HCT116 (cell line): ENCODE data around the gene BRD9. TPM values are rescaled to one million over a fixed set of nuclear protein-coding genes. Genes with fewer than 3 reads are reported as not detected.

Experiments used
- ATAC-seq: fragments of 200-7000 bp; cut with Tn5 transposase; 2 replicates; pipeline ENCODE4 v1.9.1; 2020; ENCODE audit warnings: mild to moderate bottlenecking, moderate library complexity
- BruUV-seq: library from RNA; stranded (reverse); fragments of 400-500 nt; replicated peaks from 2 replicates; lab custom pipeline; 2021; lab: Mats Ljungman, UMichigan
- CTCF ChIA-PET: fragments of 300-600 bp; sonication (Branson Sonifier 250); formaldehyde crosslinking; loops from one replicate; lab custom pipeline; 2021; ENCODE audit warnings: antibody characterized with exemption; lab: Charles Lee
- POLR2A ChIA-PET: fragments of 300-600, 350-600 bp; sonication (Branson Sonifier 250); formaldehyde crosslinking; loops from one replicate; lab custom pipeline; 2021; ENCODE audit warnings: antibody characterized with exemption; lab: Charles Lee
- RAD21 ChIA-PET, 2 experiments: fragments of 300-600 bp; sonication (Branson Sonifier 250); formaldehyde crosslinking; loops; one replicate each; lab custom pipeline; 2023; ENCODE audit warnings: low total read pairs in 2 of 2; ENCODE audit not compliant: uncharacterized antibody in 2 of 2, unreplicated experiment in 2 of 2, low non-redundant PET in 1 of 2; lab: Charles Lee
- DNase-seq: peaks from one replicate; pipeline ENCODE4 v3.0.0-alpha.2; 2010; ENCODE audit warnings: low read depth, low spot score
- H2AFZ ChIP-seq: fragments of 200-600 bp; shearing (Covaris generic), sonication (generic); 2 replicates; pipeline ENCODE4 v1.6.1; 2017; ENCODE audit warnings: low read depth, mixed run types, mixed read lengths, antibody characterized with exemption, low read length; ENCODE audit not compliant: poor library complexity, severe bottlenecking
- H3K27ac ChIP-seq: 2 replicates; pipeline ENCODE4 v1.5.1; 2012; ENCODE audit warnings: low read depth, low read length
- H3K27me3 ChIP-seq: fragments of 200-600 bp; sonication (generic); 2 replicates; pipeline ENCODE4 v1.6.1; 2016; ENCODE audit warnings: mixed run types, low read length, mixed read lengths; ENCODE audit not compliant: insufficient read depth
- H3K36me3 ChIP-seq, 2 experiments: fragments of 200-500 bp in 1 of 2; fragments of 200-600 bp in 1 of 2; sonication (Bioruptor generic) in 1 of 2; sonication (generic) in 1 of 2; 2 replicates each; pipeline versions ENCODE4 v1.5.1 to v1.6.1; 2014 to 2016; ENCODE audit warnings: low read length in 2 of 2, inconsistent platforms in 1 of 2, mixed read lengths in 1 of 2, mixed run types in 1 of 2; ENCODE audit not compliant: insufficient read depth in 2 of 2, control insufficient read depth in 1 of 2
- H3K4me1 ChIP-seq, 2 experiments: fragments of 200-600 bp in 1 of 2; sonication (generic) in 1 of 2; 2 replicates each; pipeline versions ENCODE4 v1.5.1 to v1.6.1; 2012 to 2017; ENCODE audit warnings: low read length in 2 of 2, inconsistent platforms in 1 of 2, mild to moderate bottlenecking in 1 of 2, mixed read lengths in 1 of 2, mixed run types in 1 of 2, moderate library complexity in 1 of 2; ENCODE audit not compliant: insufficient read depth in 2 of 2, control insufficient read depth in 1 of 2
- H3K4me2 ChIP-seq: fragments of 200-600 bp; sonication (generic); 2 replicates; pipeline ENCODE4 v1.6.1; 2017; ENCODE audit warnings: mixed run types, low read length, mixed read lengths
- H3K4me3 ChIP-seq, 2 experiments: fragments of 200-600 bp in 1 of 2; sonication (generic) in 1 of 2; replicated peaks in 1 of 2; 2 replicates each; pipeline ENCODE4 v1.5.1; 2011 to 2016; ENCODE audit warnings: low read length in 2 of 2, control low read depth in 1 of 2, low read depth in 1 of 2, mild to moderate bottlenecking in 1 of 2, mixed read lengths in 1 of 2, mixed run types in 1 of 2
- H3K79me2 ChIP-seq: fragments of 200-600 bp; sonication (generic); 2 replicates; pipeline ENCODE4 v1.6.1; 2017; ENCODE audit warnings: mild to moderate bottlenecking, mixed run types, low read length, moderate library complexity, mixed read lengths; ENCODE audit not compliant: insufficient read depth
- H3K9ac ChIP-seq: fragments of 200-600 bp; sonication (generic); 2 replicates; pipeline ENCODE4 v1.6.1; 2016; ENCODE audit warnings: low read length, mixed read lengths
- H3K9me2 ChIP-seq: fragments of 200-600 bp; sonication (generic), shearing (Covaris generic); 2 replicates; pipeline ENCODE4 v1.6.1; 2017; ENCODE audit warnings: mixed run types, mild to moderate bottlenecking, moderate library complexity; ENCODE audit not compliant: insufficient read depth
- H3K9me3 ChIP-seq, 2 experiments: fragments of 200-500 bp in 1 of 2; fragments of 200-600 bp in 1 of 2; sonication (Bioruptor generic) in 1 of 2; sonication (generic) in 1 of 2; 2 replicates each; pipeline ENCODE4 v1.6.1; 2014 to 2017; ENCODE audit warnings: low read length in 2 of 2, mixed read lengths in 2 of 2, inconsistent platforms in 1 of 2, low read depth in 1 of 2, mild to moderate bottlenecking in 1 of 2, mixed run types in 1 of 2, moderate library complexity in 1 of 2; ENCODE audit not compliant: control insufficient read depth in 1 of 2, insufficient read depth in 1 of 2
- H4K20me1 ChIP-seq: fragments of 200-600 bp; sonication (generic), shearing (Covaris generic); 2 replicates; pipeline ENCODE4 v1.6.1; 2017; ENCODE audit warnings: mixed run types, mild to moderate bottlenecking, moderate library complexity; ENCODE audit not compliant: insufficient read depth
- CBX3 ChIP-seq: IDR thresholded peaks from 2 replicates; pipeline ENCODE4 v1.6.1; 2012; ENCODE audit warnings: low read depth
- EZH2 ChIP-seq: fragments of 200-600 bp; sonication (generic); IDR thresholded peaks from 2 replicates; pipeline ENCODE4 v1.6.1; 2017; ENCODE audit warnings: antibody characterized with exemption, mixed run types
- EZH2phosphoT487 ChIP-seq: fragments of 200-600 bp; IDR thresholded peaks from 2 replicates; pipeline ENCODE4 v1.6.1; 2018; ENCODE audit warnings: antibody characterized with exemption, borderline replicate concordance
- POLR2AphosphoS5 ChIP-seq: IDR thresholded peaks from 2 replicates; pipeline ENCODE4 v1.6.1; 2011; ENCODE audit warnings: mild to moderate bottlenecking, low read depth, low read length, moderate library complexity
- RAD21 ChIP-seq: IDR thresholded peaks from 2 replicates; pipeline ENCODE4 v1.6.1; 2012; ENCODE audit warnings: low read depth, mild to moderate bottlenecking
- SIN3A ChIP-seq: IDR thresholded peaks from 2 replicates; pipeline ENCODE4 v1.6.1; 2012; ENCODE audit warnings: low read depth
- TCF7L2 ChIP-seq: IDR thresholded peaks from 2 replicates; pipeline ENCODE4 v1.7.0; 2011; ENCODE audit warnings: borderline replicate concordance, inconsistent platforms; ENCODE audit not compliant: insufficient read depth, insufficient read length; ENCODE audit errors: extremely low read depth
- YY1 ChIP-seq: IDR thresholded peaks from 2 replicates; pipeline ENCODE4 v1.6.1; 2011; ENCODE audit warnings: low read length, low read depth, moderate library complexity, mild to moderate bottlenecking; ENCODE audit not compliant: insufficient replicate concordance; ENCODE audit errors: extremely low read depth
- ZNF274 ChIP-seq: fragments of 200-500 bp; sonication (Bioruptor generic); IDR thresholded peaks from 2 replicates; pipeline ENCODE4 v1.6.1; 2014; ENCODE audit warnings: mild to moderate bottlenecking, low read depth, low read length, inconsistent platforms
- intact Hi-C: fragments of 100-400 bp; cut with micrococcal nuclease; formaldehyde crosslinking; loops from 2 replicates; pipeline ENCODE4 v1.10.0; 2022
- total RNA-seq: library from RNA; stranded (reverse); gene quantifications from one replicate; pipeline ENCODE4 v1.2.1, GENCODE V29; 2021; ENCODE audit not compliant: unreplicated experiment

Gene BRD9
- total RNA-seq, 1 experiment from 2014 or later: 54.6 TPM

- TF ChIP-seq ZNF274: no peak
- DNase-seq: no peak
- ChIA-PET CTCF (no interaction called here), RAD21 (no interaction called here), POLR2A (no interaction called here)
- Histone ChIP-seq H3K9ac (no peak overlapping the region), H3K27ac (no peak overlapping the region), H3K4me1 (peaks cover 15 to 31% of the 10 kb centered on the region in 2 experiments), H3K36me3 (peaks cover 7 to 47% of the 10 kb centered on the region in 2 experiments; a peak in 3 of 4 replicates), H3K27me3 (no peaks in the 10 kb centered on the region), H4K20me1 (peaks cover 5% of the 10 kb centered on the region; the same call in 1 of the 2 replicates), H3K9me2 (no peaks in the 10 kb centered on the region), H3K4me2 (no peak overlapping the region), H3K79me2 (peaks cover 14% of the 10 kb centered on the region), H2AFZ (no peak overlapping the region), H3K9me3 (no peaks in the 10 kb centered on the region), H3K4me3 (no peak overlapping the region)
- BruUV-seq: no TSS peak
- intact Hi-C loops: no loop called here
- no peak for ATAC-seq
Observed at GRCh38 chr5:914612-915011, 22.0 kb upstream of the BRD9 start.

GRCh38 chr5:914174-914573 is 21.6 kb upstream of the BRD9 start:
- intact Hi-C loops: no loop called here
- no peak overlapping the region for H3K27ac ChIP-seq
- peaks cover 15 to 31% of the 10 kb centered on the region in 2 experiments for H3K4me1 ChIP-seq
- TF ChIP-seq YY1 (no peak), TCF7L2 (no peak), CBX3 (no peak), RAD21 (no peak), SIN3A (no peak), EZH2 (no peak), EZH2phosphoT487 (no peak), POLR2AphosphoS5 (no peak)
- no peak overlapping the region for H3K4me3 ChIP-seq
- no peak for DNase-seq
- ChIA-PET CTCF (no interaction called here), RAD21 (no interaction called here), POLR2A (no interaction called here)
- H3K9ac ChIP-seq: no peak overlapping the region
- H3K4me2 ChIP-seq: no peak overlapping the region
- no peaks in the 10 kb centered on the region for H3K9me3 ChIP-seq
- no peaks in the 10 kb centered on the region for H3K9me2 ChIP-seq
- peaks cover 5% of the 10 kb centered on the region; the same call in 1 of the 2 replicates for H4K20me1 ChIP-seq
- H3K27me3 ChIP-seq: no peaks in the 10 kb centered on the region
- no peak overlapping the region for H2AFZ ChIP-seq
- ATAC-seq: no peak
- peaks cover 10 to 48% of the 10 kb centered on the region in 2 experiments; a peak in 3 of 4 replicates for H3K36me3 ChIP-seq
- peaks cover 14% of the 10 kb centered on the region for H3K79me2 ChIP-seq
- BruUV-seq: no TSS peak
